Bronchial smooth muscle cell (primary cell): ENCODE results near the gene LRRC75A. TPM values are rescaled to one million over a fixed set of nuclear protein-coding genes. Genes with fewer than 3 reads are reported as not detected.

ENCODE experiments used
- total RNA-seq: library from RNA; depleted of rRNA; stranded (reverse); fragments of >200 nt; gene quantifications from 2 replicates; pipeline ENCODE4 v1.2.1, GENCODE V29; 2014

LRRC75A gene, protein sequence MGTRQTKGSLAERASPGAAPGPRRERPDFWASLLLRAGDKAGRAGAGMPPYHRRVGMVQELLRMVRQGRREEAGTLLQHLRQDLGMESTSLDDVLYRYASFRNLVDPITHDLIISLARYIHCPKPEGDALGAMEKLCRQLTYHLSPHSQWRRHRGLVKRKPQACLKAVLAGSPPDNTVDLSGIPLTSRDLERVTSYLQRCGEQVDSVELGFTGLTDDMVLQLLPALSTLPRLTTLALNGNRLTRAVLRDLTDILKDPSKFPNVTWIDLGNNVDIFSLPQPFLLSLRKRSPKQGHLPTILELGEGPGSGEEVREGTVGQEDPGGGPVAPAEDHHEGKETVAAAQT
- total RNA-seq, result 1.4 and 2.7 TPM in 2 replicates

DNA sequence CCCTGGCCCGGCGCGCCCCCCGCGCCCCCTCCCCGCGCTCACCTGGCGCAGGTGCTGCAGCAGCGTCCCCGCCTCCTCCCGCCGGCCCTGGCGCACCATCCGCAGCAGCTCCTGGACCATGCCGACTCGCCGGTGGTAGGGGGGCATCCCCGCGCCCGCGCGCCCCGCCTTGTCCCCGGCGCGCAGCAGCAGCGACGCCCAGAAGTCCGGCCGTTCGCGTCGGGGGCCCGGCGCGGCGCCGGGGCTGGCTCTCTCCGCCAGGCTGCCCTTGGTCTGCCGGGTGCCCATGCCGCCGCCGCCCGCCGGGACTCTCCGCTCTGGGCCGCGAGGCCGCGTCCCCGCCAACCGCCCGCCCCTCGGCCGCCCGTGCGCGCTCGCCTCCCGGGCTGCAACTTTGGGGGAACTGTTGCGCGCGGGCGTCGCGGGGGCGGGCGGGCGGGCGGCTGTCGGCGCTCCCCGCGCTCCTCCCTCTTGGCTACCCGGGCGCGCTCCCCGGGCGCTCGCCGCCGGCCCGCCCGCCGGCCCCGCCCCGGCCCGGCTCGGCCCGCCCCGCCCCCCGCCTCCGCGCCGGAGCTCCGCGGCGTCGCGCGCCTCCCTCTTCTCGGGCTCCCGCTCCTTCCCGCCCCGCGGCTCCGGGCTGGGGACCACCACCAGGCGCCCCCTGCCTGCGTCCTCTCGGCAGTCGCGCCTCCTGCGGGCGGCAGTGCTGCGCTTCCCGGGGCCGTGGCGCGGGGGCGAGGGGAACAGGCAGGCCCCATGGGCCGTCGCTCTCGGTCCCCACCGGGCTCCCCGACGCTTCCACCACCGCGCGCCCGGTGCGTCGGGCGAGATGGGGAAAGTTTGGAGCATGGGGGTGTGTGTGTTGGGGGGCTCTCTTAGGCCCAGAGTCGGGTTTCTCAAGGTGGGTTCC lies at the start of gene LRRC75A:
LRRC75A (minus strand) TSS at position 491 of the 910 bp plus-strand sequence; CDS start at position 288, 203 bp downstream.

DNA sequence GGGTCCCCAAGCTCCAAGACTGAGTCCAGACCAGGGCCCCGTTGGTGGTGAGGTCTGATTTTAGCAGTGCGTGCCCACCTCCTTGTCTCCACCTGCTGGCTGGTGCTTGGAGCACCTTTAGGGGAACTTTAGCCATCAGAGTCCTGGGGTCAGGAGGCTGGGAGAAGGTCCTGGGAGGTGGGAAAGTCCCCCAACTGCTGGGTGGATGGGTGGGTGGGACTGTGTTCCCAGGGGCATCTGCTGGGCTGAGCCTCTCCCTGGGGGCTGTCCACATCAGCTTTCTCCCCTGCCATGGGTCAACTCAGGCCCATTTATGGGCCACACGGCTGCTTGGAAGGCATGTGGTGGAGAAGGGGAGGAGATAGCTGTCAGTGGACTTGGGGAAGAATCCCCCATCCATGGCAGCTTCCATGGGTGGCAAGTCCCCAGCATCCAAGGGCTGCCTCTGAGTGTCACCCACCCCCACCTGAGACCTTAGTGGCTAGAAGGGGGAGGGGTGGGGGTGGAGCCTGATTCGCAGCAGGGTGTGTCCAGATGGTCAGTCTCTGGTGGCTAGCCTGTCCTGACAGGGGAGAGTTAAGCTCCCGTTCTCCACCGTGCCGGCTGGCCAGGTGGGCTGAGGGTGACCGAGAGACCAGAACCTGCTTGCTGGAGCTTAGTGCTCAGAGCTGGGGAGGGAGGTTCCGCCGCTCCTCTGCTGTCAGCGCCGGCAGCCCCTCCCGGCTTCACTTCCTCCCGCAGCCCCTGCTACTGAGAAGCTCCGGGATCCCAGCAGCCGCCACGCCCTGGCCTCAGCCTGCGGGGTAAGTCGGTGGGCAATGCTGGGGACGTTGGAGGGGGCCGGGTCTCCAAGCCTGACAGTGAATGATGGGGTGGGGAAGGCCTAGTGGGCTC lies 76.7 kb downstream of the LRRC75A start, which contains the start of gene TRPV2:
TRPV2 (plus strand) TSS at position 541 of the 894 bp plus-strand sequence. CDS start 2,098 bp downstream, outside the sequence.

Other genes with a start within 250 kb of the LRRC75A start
- gene CENPV, start 138.7 kb downstream of the LRRC75A start, total RNA-seq, result 4.5 and 6.5 TPM in 2 replicates
- gene UBB, start 111.1 kb downstream of the LRRC75A start, total RNA-seq, result 3,737 and 5,507 TPM in 2 replicates
- 63.0 and 71.9 TPM in 2 replicates for gene TRPV2, start 76.6 kb downstream of the LRRC75A start, total RNA-seq
- gene ZNF287, start 77.0 kb upstream of the LRRC75A start, total RNA-seq, result 5.4 and 5.8 TPM in 2 replicates
- gene ZNF624, start 161.7 kb upstream of the LRRC75A start, total RNA-seq, result 4.2 and 4.9 TPM in 2 replicates
- 1.7 and 7.9 TPM in 2 replicates for gene CCDC144A, start 198.0 kb upstream of the LRRC75A start, total RNA-seq